Panc1 (cell line): ENCODE data around the gene OR2L3. TPM values are rescaled to one million over a fixed set of nuclear protein-coding genes. Genes with fewer than 3 reads are reported as not detected.

Experiments used
- ATAC-seq: fragments of 200-7000 bp; cut with Tn5 transposase; 2 replicates; pipeline ENCODE4 v1.9.1; 2020; ENCODE audit warnings: mild to moderate bottlenecking, moderate library complexity
- Bru-seq: library from RNA; stranded (reverse); fragments of 400-500 nt; gene quantifications from one replicate; lab custom pipeline; 2021; lab: Mats Ljungman, UMichigan
- BruChase-seq, 2 experiments: library from RNA; stranded (reverse); fragments of 400-500 nt; gene quantifications; one replicate each; lab custom pipeline; 2021; lab: Mats Ljungman, UMichigan
- BruUV-seq: library from RNA; stranded (reverse); fragments of 400-500 nt; replicated peaks from 2 replicates; lab custom pipeline; 2021; lab: Mats Ljungman, UMichigan
- CTCF ChIA-PET: fragments of 300-600 bp; sonication (Branson Sonifier 250); formaldehyde crosslinking; loops from one replicate; lab custom pipeline; 2022; ENCODE audit warnings: antibody characterized with exemption; lab: Charles Lee
- POLR2A ChIA-PET: fragments of 300-600 bp; sonication (Branson Sonifier 250); formaldehyde crosslinking; loops from one replicate; lab custom pipeline; 2022; ENCODE audit warnings: antibody characterized with exemption; lab: Charles Lee
- DNase-seq: peaks from one replicate; pipeline ENCODE4 v3.0.0-alpha.2; 2010; ENCODE audit warnings: low read depth, low spot score
- H3K27ac ChIP-seq: 2 replicates; pipeline ENCODE4 v1.5.1; 2011; ENCODE audit warnings: mild to moderate bottlenecking, low read length, inconsistent platforms
- H3K27me3 ChIP-seq: fragments of 200-500 bp; sonication (Bioruptor generic); 2 replicates; pipeline ENCODE4 v1.6.0; 2014; ENCODE audit warnings: low read length, inconsistent platforms; ENCODE audit not compliant: control insufficient read depth, insufficient read depth
- H3K36me3 ChIP-seq: fragments of 200-500 bp; sonication (Bioruptor generic); 2 replicates; pipeline ENCODE4 v1.5.1; 2014; ENCODE audit warnings: inconsistent platforms, mild to moderate bottlenecking, low read length, moderate library complexity; ENCODE audit not compliant: control insufficient read depth, insufficient read depth
- H3K4me1 ChIP-seq: 2 replicates; pipeline ENCODE4 v1.5.1; 2011; ENCODE audit warnings: inconsistent platforms, mild to moderate bottlenecking, low read length, moderate library complexity; ENCODE audit not compliant: control insufficient read depth, insufficient read depth
- H3K4me3 ChIP-seq, 2 experiments: 2 replicates each; pipeline ENCODE4 v1.5.1; 2011 to 2012; ENCODE audit warnings: low read depth in 2 of 2, low read length in 2 of 2, mild to moderate bottlenecking in 2 of 2, inconsistent platforms in 1 of 2, moderate library complexity in 1 of 2
- H3K9me3 ChIP-seq: fragments of 200-500 bp; sonication (Bioruptor generic); 2 replicates; pipeline ENCODE4 v1.5.1; 2014; ENCODE audit warnings: low read depth, mild to moderate bottlenecking, inconsistent platforms, low read length, moderate library complexity; ENCODE audit not compliant: control insufficient read depth, insufficient read depth
- CTCF ChIP-seq: fragments of 450-650 bp; IDR thresholded peaks from 2 replicates; pipeline ENCODE4 v1.5.1; 2017; ENCODE audit warnings: mild to moderate bottlenecking
- POLR2AphosphoS5 ChIP-seq: IDR thresholded peaks from 2 replicates; pipeline ENCODE4 v1.6.1; 2012; ENCODE audit warnings: mild to moderate bottlenecking, low read depth, low read length, moderate library complexity
- SIN3A ChIP-seq: IDR thresholded peaks from 2 replicates; pipeline ENCODE4 v1.6.1; 2012; ENCODE audit warnings: low read depth, mild to moderate bottlenecking, low read length, moderate library complexity, borderline replicate concordance; ENCODE audit not compliant: insufficient read depth
- TCF7L2 ChIP-seq: IDR thresholded peaks from 2 replicates; pipeline ENCODE4 v1.6.1; 2011; ENCODE audit warnings: mild to moderate bottlenecking, low read depth, low read length, inconsistent platforms
- in situ Hi-C: cut with HindIII; loops from 2 replicates; pipeline ENCODE4 v1.10.0; 2016; ENCODE audit warnings: low sequenced_read_pairs, low pct_unique_long_range_greater_than_20kb
- intact Hi-C: fragments of 100-400 bp; cut with micrococcal nuclease; formaldehyde crosslinking; loops from one replicate; pipeline ENCODE4 v1.10.0; 2022; ENCODE audit not compliant: unreplicated experiment
- long read RNA-seq: library from polyadenylated mRNA; unstranded; transcript quantifications from one replicate; pipeline ENCODE4 v2.0.0, GENCODE V29; 2021; ENCODE audit not compliant: unreplicated experiment
- polyA plus RNA-seq: library from polyadenylated mRNA; unstranded; fragments of >200 nt; gene quantifications from one replicate; pipeline ENCODE4 v1.2.1, GENCODE V29; 2012; ENCODE audit warnings: missing spikeins; ENCODE audit not compliant: insufficient read length
- total RNA-seq: library from RNA; stranded (reverse); gene quantifications from one replicate; pipeline ENCODE4 v1.2.1, GENCODE V29; 2021; ENCODE audit not compliant: unreplicated experiment
- TF ChIP-seq, protein P1 (sequence below), 2 experiments: IDR thresholded peaks; 2 replicates each; pipeline ENCODE4 v1.6.1; 2011 to 2012; ENCODE audit warnings: low read depth in 2 of 2, control low read depth in 1 of 2, low read length in 1 of 2, mild to moderate bottlenecking in 1 of 2, moderate library complexity in 1 of 2; ENCODE audit not compliant: insufficient read depth in 1 of 2

The OR2L3 gene, protein sequence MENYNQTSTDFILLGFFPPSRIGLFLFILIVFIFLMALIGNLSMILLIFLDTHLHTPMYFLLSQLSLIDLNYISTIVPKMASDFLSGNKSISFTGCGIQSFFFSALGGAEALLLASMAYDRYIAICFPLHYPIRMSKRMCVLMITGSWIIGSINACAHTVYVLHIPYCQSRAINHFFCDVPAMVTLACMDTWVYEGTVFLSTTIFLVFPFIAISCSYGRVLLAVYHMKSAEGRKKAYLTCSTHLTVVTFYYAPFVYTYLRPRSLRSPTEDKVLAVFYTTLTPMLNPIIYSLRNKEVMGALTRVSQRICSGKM
- not detected for total RNA-seq
- polyA plus RNA-seq, result not detected
- Bru-seq, nascent RNA, result not detected
- BruChase-seq, experiment 1, labeled RNA remaining after a 2-hour chase, result not detected
- BruChase-seq, experiment 2, labeled RNA remaining after a 6-hour chase, result not detected
- long read RNA-seq, result 0 reads

- ChIA-PET CTCF (no interaction called here), POLR2A (no interaction called here)
- Histone ChIP-seq H3K4me1 (no peaks in the 10 kb centered on the region), H3K36me3 (no peaks in the 10 kb centered on the region), H3K27me3 (no peaks in the 10 kb centered on the region), H3K9me3 (no peaks in the 10 kb centered on the region), H3K4me3 (no peak within 1 kb of the TSS), H3K27ac (no peak within 1 kb of the TSS)
- ATAC-seq (no peak), DNase-seq (no peak)
- in situ Hi-C loops, result no loop called here
- intact Hi-C loops, result no loop called here
- no peak for TF ChIP-seq CTCF
- TF ChIP-seq POLR2AphosphoS5, result no peak
- TF ChIP-seq TCF7L2, result no peak
- TF ChIP-seq SIN3A, result no peak
- TF ChIP-seq, protein P1, sequence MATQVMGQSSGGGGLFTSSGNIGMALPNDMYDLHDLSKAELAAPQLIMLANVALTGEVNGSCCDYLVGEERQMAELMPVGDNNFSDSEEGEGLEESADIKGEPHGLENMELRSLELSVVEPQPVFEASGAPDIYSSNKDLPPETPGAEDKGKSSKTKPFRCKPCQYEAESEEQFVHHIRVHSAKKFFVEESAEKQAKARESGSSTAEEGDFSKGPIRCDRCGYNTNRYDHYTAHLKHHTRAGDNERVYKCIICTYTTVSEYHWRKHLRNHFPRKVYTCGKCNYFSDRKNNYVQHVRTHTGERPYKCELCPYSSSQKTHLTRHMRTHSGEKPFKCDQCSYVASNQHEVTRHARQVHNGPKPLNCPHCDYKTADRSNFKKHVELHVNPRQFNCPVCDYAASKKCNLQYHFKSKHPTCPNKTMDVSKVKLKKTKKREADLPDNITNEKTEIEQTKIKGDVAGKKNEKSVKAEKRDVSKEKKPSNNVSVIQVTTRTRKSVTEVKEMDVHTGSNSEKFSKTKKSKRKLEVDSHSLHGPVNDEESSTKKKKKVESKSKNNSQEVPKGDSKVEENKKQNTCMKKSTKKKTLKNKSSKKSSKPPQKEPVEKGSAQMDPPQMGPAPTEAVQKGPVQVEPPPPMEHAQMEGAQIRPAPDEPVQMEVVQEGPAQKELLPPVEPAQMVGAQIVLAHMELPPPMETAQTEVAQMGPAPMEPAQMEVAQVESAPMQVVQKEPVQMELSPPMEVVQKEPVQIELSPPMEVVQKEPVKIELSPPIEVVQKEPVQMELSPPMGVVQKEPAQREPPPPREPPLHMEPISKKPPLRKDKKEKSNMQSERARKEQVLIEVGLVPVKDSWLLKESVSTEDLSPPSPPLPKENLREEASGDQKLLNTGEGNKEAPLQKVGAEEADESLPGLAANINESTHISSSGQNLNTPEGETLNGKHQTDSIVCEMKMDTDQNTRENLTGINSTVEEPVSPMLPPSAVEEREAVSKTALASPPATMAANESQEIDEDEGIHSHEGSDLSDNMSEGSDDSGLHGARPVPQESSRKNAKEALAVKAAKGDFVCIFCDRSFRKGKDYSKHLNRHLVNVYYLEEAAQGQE (IDR thresholded peaks at IDR 0.05; ENCODE audit: insufficient read depth in 1 of 2, low read depth in 2 of 2, low read length in 1 of 2), result no peak
- BruUV-seq, result no TSS peak
Measured at GRCh38 chr1:248046536-248046935, at the start of gene OR2L3. TSS of gene OR2L3 (plus strand) at chr1:248046836. CDS start at chr1:248060682, 13,846 bp downstream.

DNA sequence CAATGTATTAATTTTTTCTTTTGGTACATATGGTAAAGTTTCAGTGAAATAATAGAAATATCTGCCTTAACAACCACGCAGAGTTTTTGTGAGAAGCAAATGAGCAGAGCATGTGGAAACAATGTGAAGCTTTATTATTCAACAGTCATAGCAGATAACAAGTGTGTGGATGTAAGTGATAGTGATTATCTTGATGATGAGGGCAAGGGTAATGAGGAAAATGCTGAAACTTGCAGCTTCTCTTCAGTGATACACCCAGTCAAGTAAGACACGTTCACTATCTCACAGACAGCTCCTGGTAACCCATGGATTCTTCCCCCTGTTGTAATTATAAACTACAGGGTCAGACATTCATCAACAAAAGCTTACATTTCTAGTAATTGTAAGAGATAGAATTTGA lies 47.8 kb upstream of the OR2L3 start:
- Histone ChIP-seq H3K9me3 (no peaks in the 10 kb centered on the region; the same call in 1 of the 2 replicates), H3K4me1 (no peaks in the 10 kb centered on the region), H3K27ac (no peak overlapping the region), H3K4me3 (no peak overlapping the region), H3K27me3 (no peaks in the 10 kb centered on the region), H3K36me3 (no peaks in the 10 kb centered on the region)
- in situ Hi-C loops (no loop called here), intact Hi-C loops (no loop called here)
- TF ChIP-seq TCF7L2 (no peak), POLR2AphosphoS5 (no peak), CTCF (no peak), SIN3A (no peak)
- TF ChIP-seq, protein P1 (IDR thresholded peaks at IDR 0.05; ENCODE audit: insufficient read depth in 1 of 2, low read depth in 2 of 2, low read length in 1 of 2), result no peak
- ChIA-PET CTCF (no interaction called here), POLR2A (no interaction called here)
- BruUV-seq, result no TSS peak
- ATAC-seq (no peak), DNase-seq (no peak)
